Activated CD4-positive, alpha-beta T cell treated with anti-CD3 and anti-CD28 coated beads, Interleukin-2, Interleukin-4, amounts not matched to agents 100 ng/mL and 50 ng/mL, durations not matched to agents 16 hours and 8 hours (primary cell): ENCODE data around the gene CSNK1D.
A peak's percentile ranks its signal among the peaks of the same experiment; 100 is the strongest.

ENCODE experiments used
- DNase-seq: peaks from one replicate; pipeline ENCODE4 v3.0.0-alpha.2; 2020; ENCODE audit warnings: low spot score

CSNK1D gene

DNA sequence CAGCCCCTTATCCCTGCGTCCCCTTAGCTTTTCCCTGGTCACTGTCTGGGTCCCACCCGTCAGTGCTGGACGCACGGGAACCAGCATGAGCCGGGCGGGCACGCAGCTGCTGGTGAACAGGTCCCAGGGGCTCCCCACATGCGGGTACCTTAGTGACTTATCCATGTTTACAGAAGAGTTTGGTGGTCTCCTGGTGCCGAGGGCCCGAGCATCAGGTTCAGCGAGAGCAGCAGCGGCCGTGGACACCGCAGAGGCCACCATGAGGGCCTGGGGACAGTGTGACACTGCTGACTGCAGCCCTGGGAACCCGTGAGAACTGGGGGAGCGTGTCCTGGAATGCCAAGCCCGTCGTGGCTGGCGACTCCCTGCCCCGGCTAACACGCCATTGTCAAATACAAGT, 37.4 kb upstream of the CSNK1D start:
- no peak for DNase-seq

GRCh38 chr17:82309656-82310570, 36.4 kb upstream of the CSNK1D start:
- no peak for DNase-seq

- DNase-seq: no peak
Observed at GRCh38 chr17:82305727-82306300, 32.3 kb upstream of the CSNK1D start.

DNA sequence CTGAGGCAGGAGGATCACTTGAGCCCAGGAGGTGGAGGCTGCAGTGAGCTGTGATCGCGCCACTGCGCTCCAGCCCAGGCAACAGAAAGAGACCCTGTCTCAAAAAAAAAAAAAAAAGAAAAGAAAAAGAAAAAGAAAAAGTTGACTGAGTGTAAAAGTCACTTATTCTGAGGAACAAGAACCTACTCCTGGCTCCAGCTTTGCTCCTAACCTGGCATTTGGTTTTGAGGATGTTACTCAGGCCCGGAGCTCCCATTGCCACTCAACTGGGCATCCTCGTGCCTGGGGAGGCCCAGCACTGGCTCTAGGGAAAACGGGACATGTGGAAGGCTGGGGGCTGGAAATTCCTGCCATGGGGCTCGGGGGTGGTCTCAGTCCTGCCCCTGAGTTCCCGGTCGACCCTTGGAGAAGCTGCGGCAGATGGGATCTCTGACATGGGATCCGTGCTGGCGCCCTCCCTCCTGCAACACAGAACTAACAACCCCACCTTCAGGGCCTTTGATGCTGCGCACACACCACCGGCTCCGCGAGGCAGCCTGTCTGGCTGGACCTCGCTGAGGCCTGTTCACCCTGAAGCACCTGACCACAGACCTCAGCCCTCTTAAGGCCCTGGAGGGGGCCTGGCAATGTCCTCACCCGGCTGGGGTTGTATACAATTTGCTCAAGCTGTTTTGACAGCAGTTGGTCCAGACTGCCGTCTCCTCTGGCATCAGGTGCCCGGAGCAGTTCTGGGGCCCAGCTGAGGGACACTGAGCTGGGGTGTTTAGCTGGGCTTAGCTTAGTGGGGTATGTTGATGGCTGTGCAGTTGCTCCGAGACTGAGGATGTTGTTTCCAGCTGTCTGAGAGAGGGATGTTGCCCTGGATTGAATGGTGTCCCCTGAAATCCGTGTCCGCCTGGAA, 31.6 kb upstream of the CSNK1D start:
- DNase-seq: no peak

- no peak for DNase-seq
Observed at GRCh38 chr17:82303944-82304808, 30.7 kb upstream of the CSNK1D start.

GRCh38 chr17:82302991-82303943, 29.8 kb upstream of the CSNK1D start:
- DNase-seq: no peak

DNA sequence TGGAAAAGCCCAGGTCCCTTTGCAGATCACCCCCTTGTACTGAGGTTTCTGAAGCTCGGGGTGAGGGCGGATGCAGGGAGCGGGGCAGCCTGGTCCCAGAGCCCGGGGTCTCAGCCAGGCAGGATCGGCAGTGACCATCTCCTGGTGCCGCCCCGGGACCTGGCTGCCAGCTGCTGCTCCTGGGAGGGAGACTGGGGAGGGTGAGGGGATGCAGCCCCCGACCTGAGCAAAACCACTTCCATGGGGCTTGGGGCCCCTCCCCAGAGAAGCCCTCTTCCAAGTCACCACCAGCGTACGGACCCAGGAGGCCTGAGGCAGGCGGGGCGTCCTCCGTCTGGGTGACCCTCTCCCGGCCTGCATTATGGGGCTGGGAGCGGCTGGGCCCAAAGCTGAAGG, 29.1 kb upstream of the CSNK1D start:
- no peak for DNase-seq

GRCh38 chr17:82301916-82302567, 28.5 kb upstream of the CSNK1D start:
- DNase-seq: peak; percentile 57

GRCh38 chr17:82301300-82301915, 27.9 kb upstream of the CSNK1D start:
- no peak for DNase-seq

GRCh38 chr17:82300707-82301270, 27.3 kb upstream of the CSNK1D start:
- peak; percentile 56 for DNase-seq

GRCh38 chr17:82300228-82300627, 26.7 kb upstream of the CSNK1D start:
- no peak for DNase-seq

GRCh38 chr17:82299452-82299851, 26.0 kb upstream of the CSNK1D start:
- no peak for DNase-seq

GRCh38 chr17:82298538-82299421, 25.3 kb upstream of the CSNK1D start:
- DNase-seq: no peak

DNA sequence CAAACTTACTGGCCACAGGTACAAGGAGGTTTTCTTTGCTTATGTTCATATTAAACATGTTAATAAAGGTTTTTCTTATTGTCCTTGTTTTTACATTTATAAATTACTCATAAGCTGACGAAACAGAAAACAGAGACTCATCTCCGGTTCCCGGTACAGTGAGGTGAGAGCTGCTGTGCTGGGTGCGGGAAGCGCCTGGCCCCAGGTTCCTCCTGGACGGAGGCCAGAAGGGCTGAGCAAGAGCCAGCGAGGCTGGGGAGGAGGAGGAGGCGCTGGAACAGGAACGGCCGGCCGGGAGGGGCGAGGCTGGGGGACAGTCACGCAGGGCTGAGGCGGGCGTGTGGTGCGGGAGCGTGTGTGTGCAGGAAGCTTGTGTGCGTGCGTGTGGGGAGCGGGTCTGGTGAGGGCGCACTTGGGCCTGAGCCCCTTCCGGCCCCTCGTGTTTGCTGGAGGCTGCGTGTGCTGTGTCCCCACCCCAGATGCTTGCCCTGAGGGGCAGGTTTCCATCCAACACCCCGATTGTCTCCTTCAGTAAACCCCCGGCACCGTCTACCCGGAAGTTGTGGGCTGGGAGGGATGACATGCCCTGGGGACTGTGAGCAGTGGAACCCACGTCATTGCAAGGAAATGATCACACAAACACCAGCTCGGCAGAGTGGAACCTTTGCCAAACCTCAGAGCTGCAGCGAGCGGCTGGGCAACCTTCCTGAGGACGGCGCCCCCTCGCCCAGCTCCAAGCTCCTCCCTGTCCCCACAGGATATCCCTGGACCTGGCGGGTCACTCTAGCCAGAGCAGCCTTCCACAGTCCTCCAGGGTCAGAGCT, 24.4 kb upstream of the CSNK1D start:
- peak; percentile 93 for DNase-seq

DNA sequence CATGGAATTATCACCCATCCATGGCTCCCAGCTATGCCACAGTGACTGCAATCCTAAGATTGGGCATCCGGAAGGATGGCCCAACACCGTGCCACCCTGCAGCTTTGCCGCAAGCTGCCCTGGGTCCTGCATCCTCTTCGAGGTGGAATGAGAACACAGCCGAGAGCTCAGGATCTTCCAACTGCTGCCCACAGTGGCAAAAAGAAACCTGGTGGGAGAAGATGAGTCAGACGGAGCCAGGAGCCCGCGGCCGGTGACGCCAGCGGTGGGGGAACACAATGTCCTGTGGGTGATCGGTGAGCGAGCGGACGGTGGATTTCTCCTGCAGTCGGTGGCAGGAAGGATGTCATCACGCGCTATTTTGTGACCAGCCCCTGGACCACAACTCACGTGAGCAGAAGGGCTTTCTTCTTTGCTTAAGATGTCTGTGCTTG, 23.8 kb upstream of the CSNK1D start:
- peak; percentile 91 for DNase-seq

GRCh38 chr17:82296511-82297279, 23.2 kb upstream of the CSNK1D start:
- DNase-seq: no peak
